Frontal cortex (tissue), 4 donors: ENCODE results near the gene DTX2. TPM values are rescaled to one million over a fixed set of nuclear protein-coding genes. Genes with fewer than 3 reads are reported as not detected.
"Not testable (repeated sequence)": the region's sequence is repeated elsewhere in the genome, so short reads cannot be mapped to it uniquely, and the experiment has no call there.

Experiments
- DNase-seq, 2 donors: peaks; one replicate each; pipeline ENCODE4 v3.0.0; 2012; ENCODE audit warnings: low spot score in 2 of 2
- FAIRE-seq: peaks from 2 replicates; lab custom pipeline; 2012; peaks lifted over from hg19 to GRCh38; lab: Jason Lieb, UNC
- total RNA-seq: library from RNA; depleted of rRNA; stranded (reverse); fragments of >200 nt; gene quantifications from one replicate; pipeline ENCODE4 v1.2.3, GENCODE V29; 2014
- donor health status: control.
- donor health status: control.
- donor health status: control.

DTX2 gene
- total RNA-seq, 1 donor from 2014 or later, result 1.6 TPM

- DNase-seq, FAIRE-seq: not testable (repeated sequence)
Measured at GRCh38 chr7:76484456-76484855, 22.9 kb downstream of the DTX2 start.

GRCh38 chr7:76485822-76486610 lies 24.5 kb downstream of the DTX2 start:
- DNase-seq, FAIRE-seq: not testable (repeated sequence)

GRCh38 chr7:76486618-76487017 lies 25.1 kb downstream of the DTX2 start:
- not testable (repeated sequence) for FAIRE-seq, DNase-seq

GRCh38 chr7:76487969-76488368 lies 26.5 kb downstream of the DTX2 start:
- DNase-seq, FAIRE-seq: not testable (repeated sequence)

- not testable (repeated sequence) for FAIRE-seq, DNase-seq
Measured at GRCh38 chr7:76492139-76492538, 30.6 kb downstream of the DTX2 start.

- FAIRE-seq, DNase-seq: not testable (repeated sequence)
Measured at GRCh38 chr7:76495717-76496116, 34.2 kb downstream of the DTX2 start.

- not testable (repeated sequence) for DNase-seq, FAIRE-seq
Measured at GRCh38 chr7:76497918-76498582, 36.5 kb downstream of the DTX2 start.

- DNase-seq, FAIRE-seq: not testable (repeated sequence)
Measured at GRCh38 chr7:76498583-76499200, 37.2 kb downstream of the DTX2 start.

- not testable (repeated sequence) for FAIRE-seq, DNase-seq
Measured at GRCh38 chr7:76499201-76499923, 37.9 kb downstream of the DTX2 start.

- not testable (repeated sequence) for FAIRE-seq, DNase-seq
Measured at GRCh38 chr7:76499924-76500241, 38.4 kb downstream of the DTX2 start.

GRCh38 chr7:76502224-76502623 lies 40.7 kb downstream of the DTX2 start:
- FAIRE-seq, DNase-seq: not testable (repeated sequence)

- not testable (repeated sequence) for FAIRE-seq, DNase-seq
Measured at GRCh38 chr7:76502836-76503235, 41.3 kb downstream of the DTX2 start.

GRCh38 chr7:76503244-76503643 lies 41.7 kb downstream of the DTX2 start:
- not testable (repeated sequence) for DNase-seq, FAIRE-seq

- DNase-seq, FAIRE-seq: not testable (repeated sequence)
Measured at GRCh38 chr7:76504351-76505167, 43.0 kb downstream of the DTX2 start.

GRCh38 chr7:76505168-76506080 lies 43.9 kb downstream of the DTX2 start:
- no peak for DNase-seq
- no peak for FAIRE-seq

- FAIRE-seq (no peak), DNase-seq (no peak)
Measured at GRCh38 chr7:76506081-76506440, 44.6 kb downstream of the DTX2 start.

- not testable (repeated sequence) for DNase-seq, FAIRE-seq
Measured at GRCh38 chr7:76506643-76507042, 45.1 kb downstream of the DTX2 start.
